ENCODE measurements around the gene CGB3.

GRCh38 chr19:49059053-49059452, 34.9 kb upstream of the CGB3 start:
- TF ChIP-seq CTCF (conservative IDR thresholded peaks at IDR 0.05; ENCODE audit: low read depth, low read length) (no peak), POLR2A (IDR thresholded peaks at IDR 0.05; ENCODE audit: low read depth, low read length) (no peak), RAD21 (IDR thresholded peaks at IDR 0.05; ENCODE audit: low read length) (no peak), BHLHE40 (IDR thresholded peaks at IDR 0.05; ENCODE audit: low read depth, low read length) (peak; percentile 43; the same call in 1 of the 2 replicates), CEBPB (IDR thresholded peaks at IDR 0.05; ENCODE audit: low read depth, low read length) (no peak), ELK1 (IDR thresholded peaks at IDR 0.05; ENCODE audit: borderline replicate concordance, low read depth, low read length) (no peak), MXI1 (IDR thresholded peaks at IDR 0.05; ENCODE audit: borderline replicate concordance, low read depth, low read length) (no peak), NFE2L2 (IDR thresholded peaks at IDR 0.05; ENCODE audit: low read depth, low read length) (no peak), MAFK (IDR thresholded peaks at IDR 0.05; ENCODE audit: low read depth, low read length) (no peak), RCOR1 (IDR thresholded peaks at IDR 0.05; ENCODE audit: insufficient replicate concordance, low read length) (no peak), SMC3 (IDR thresholded peaks at IDR 0.05; ENCODE audit: low read depth, low read length) (no peak), FOS (IDR thresholded peaks at IDR 0.05; ENCODE audit: low read depth, low read length) (no peak)
- TF ChIP-seq, protein P1, sequence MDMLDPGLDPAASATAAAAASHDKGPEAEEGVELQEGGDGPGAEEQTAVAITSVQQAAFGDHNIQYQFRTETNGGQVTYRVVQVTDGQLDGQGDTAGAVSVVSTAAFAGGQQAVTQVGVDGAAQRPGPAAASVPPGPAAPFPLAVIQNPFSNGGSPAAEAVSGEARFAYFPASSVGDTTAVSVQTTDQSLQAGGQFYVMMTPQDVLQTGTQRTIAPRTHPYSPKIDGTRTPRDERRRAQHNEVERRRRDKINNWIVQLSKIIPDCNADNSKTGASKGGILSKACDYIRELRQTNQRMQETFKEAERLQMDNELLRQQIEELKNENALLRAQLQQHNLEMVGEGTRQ (IDR thresholded peaks at IDR 0.05; ENCODE audit: low read depth, low read length): no peak

Measured in IMR-90 (cell line).